Keratinocyte (primary cell): ENCODE measurements around the gene CCDC80. TPM values are rescaled to one million over a fixed set of nuclear protein-coding genes. Genes with fewer than 3 reads are reported as not detected.

ENCODE experiments used
- DNase-seq: peaks from one replicate; pipeline ENCODE4 v3.0.0-alpha.2; 2011; ENCODE audit warnings: low read depth, missing footprints, low spot score
- FAIRE-seq: peaks from 2 replicates; lab custom pipeline; 2011; peaks lifted over from hg19 to GRCh38; lab: Jason Lieb, UNC
- H2AFZ ChIP-seq: 2 replicates; pipeline ENCODE4 v1.6.0; 2012; ENCODE audit warnings: low read length, control low read depth, inconsistent platforms; ENCODE audit not compliant: control insufficient read depth
- H3K27ac ChIP-seq: 2 replicates; pipeline ENCODE4 v1.5.1; 2011; ENCODE audit warnings: low read length; ENCODE audit not compliant: control insufficient read depth, insufficient read depth
- H3K27me3 ChIP-seq: 3 replicates; pipeline ENCODE4 v1.6.0; 2011; ENCODE audit warnings: low read length; ENCODE audit not compliant: control insufficient read depth, insufficient read depth; ENCODE audit errors: extremely low read depth
- H3K36me3 ChIP-seq, 2 experiments: 2 replicates in 1 of 2; 3 replicates in 1 of 2; pipeline ENCODE4 v1.5.1; 2011; ENCODE audit warnings: low read length in 2 of 2, mild to moderate bottlenecking in 1 of 2; ENCODE audit not compliant: control insufficient read depth in 2 of 2, insufficient read depth in 2 of 2; ENCODE audit errors: extremely low read depth in 1 of 2
- H3K4me1 ChIP-seq: 3 replicates; pipeline ENCODE4 v1.5.1; 2011; ENCODE audit warnings: low read length; ENCODE audit not compliant: control insufficient read depth, insufficient read depth; ENCODE audit errors: extremely low read depth
- H3K4me2 ChIP-seq: 3 replicates; pipeline ENCODE4 v1.6.0; 2011; ENCODE audit warnings: low read depth, low read length; ENCODE audit not compliant: control insufficient read depth, insufficient read depth; ENCODE audit errors: extremely low read depth
- H3K4me3 ChIP-seq, 3 experiments: fragments of 200-600 bp in 1 of 3; sonication (generic) in 1 of 3; 2 replicates in 2 of 3; 3 replicates in 1 of 3; pipeline ENCODE4 v1.5.1; 2011 to 2016; ENCODE audit warnings: low read length in 3 of 3, mild to moderate bottlenecking in 3 of 3, control low read depth in 2 of 3, inconsistent platforms in 1 of 3, low read depth in 1 of 3, mixed read lengths in 1 of 3, mixed run types in 1 of 3, moderate library complexity in 1 of 3; ENCODE audit not compliant: control insufficient read depth in 2 of 3, insufficient read depth in 2 of 3; ENCODE audit errors: extremely low read depth in 1 of 3
- H3K79me2 ChIP-seq: 2 replicates; pipeline ENCODE4 v1.6.0; 2012; ENCODE audit warnings: low read length; ENCODE audit not compliant: control insufficient read depth, insufficient read depth
- H3K9ac ChIP-seq: 3 replicates; pipeline ENCODE4 v1.6.0; 2011; ENCODE audit warnings: low read length; ENCODE audit not compliant: control insufficient read depth, insufficient read depth; ENCODE audit errors: extremely low read depth
- H3K9me1 ChIP-seq: 3 replicates; pipeline ENCODE4 v1.6.0; 2011; ENCODE audit warnings: low read length; ENCODE audit not compliant: control insufficient read depth, insufficient read depth; ENCODE audit errors: extremely low read depth
- H3K9me3 ChIP-seq: 2 replicates; pipeline ENCODE4 v1.5.1; 2012; ENCODE audit warnings: low read depth, low read length; ENCODE audit not compliant: control insufficient read depth
- H4K20me1 ChIP-seq: 3 replicates; pipeline ENCODE4 v1.6.0; 2011; ENCODE audit warnings: low read length; ENCODE audit not compliant: control insufficient read depth, insufficient read depth; ENCODE audit errors: extremely low read depth
- CTCF ChIP-seq, 3 experiments: IDR thresholded peaks in 1 of 3; conservative IDR thresholded peaks in 1 of 3; optimal IDR thresholded peaks in 1 of 3; 2 replicates in 2 of 3; 3 replicates in 1 of 3; pipeline versions ENCODE3 to v1.5.1; 2011; ENCODE audit warnings: low read length in 3 of 3, mild to moderate bottlenecking in 3 of 3, moderate library complexity in 2 of 3, control low read depth in 1 of 3, inconsistent platforms in 1 of 3; ENCODE audit not compliant: insufficient read depth in 2 of 3; ENCODE audit errors: extremely low read depth in 1 of 3
- EZH2 ChIP-seq: IDR thresholded peaks from one replicate; pipeline ENCODE4 v1.6.1; 2012; ENCODE audit warnings: inconsistent platforms, mild to moderate bottlenecking, low read length, moderate library complexity
- dilution Hi-C: fragments of 300-500 bp; cut with MboI; formaldehyde crosslinking; loops from one replicate; pipeline ENCODE4 v1.7.0; 2020; ENCODE audit warnings: low sequenced_read_pairs; ENCODE audit not compliant: extremely low pct_ligation_motif_present
- polyA plus RNA-seq, 5 experiments: library from polyadenylated mRNA; depleted of rRNA in 3 of 5; stranded (reverse) in 3 of 5; stranded (forward) in 1 of 5; unstranded in 1 of 5; fragments of >200 nt; gene quantifications; 1 replicate in 1 of 5; 2 replicates in 3 of 5; 3 replicates in 1 of 5; pipeline versions ENCODE4 v1.2.1 to v1.2.3, GENCODE V29; 2011 to 2012; ENCODE audit warnings: missing spikeins in 2 of 5, low read depth in 1 of 5, low replicate concordance in 1 of 5

CCDC80 gene
- polyA plus RNA-seq, 1 donor (not counting 4 experiments of a cell fraction or from before 2014, with no cell fraction given) = 12.8 TPM

GRCh38 chr3:112640276-112640929, 540 bp downstream of the CCDC80 start:
- Histone ChIP-seq H3K36me3 (no peaks in the 10 kb centered on the region), H2AFZ (peak overlapping the region; percentile 80), H3K9me1 (no peaks in the 10 kb centered on the region), H3K9ac (peak overlapping the region; percentile 79), H3K27me3 (no peaks in the 10 kb centered on the region), H3K9me3 (no peaks in the 10 kb centered on the region), H3K79me2 (no peaks in the 10 kb centered on the region), H4K20me1 (no peaks in the 10 kb centered on the region), H3K4me1 (peaks cover 32% of the 10 kb centered on the region), H3K4me3 (peak overlapping the region; percentile 36 to 71 (median 61)), H3K27ac (peak overlapping the region; percentile 86), H3K4me2 (peak overlapping the region; percentile 93)
- TF ChIP-seq CTCF (optimal IDR thresholded peaks at IDR 0.05 in 1 of 3, IDR thresholded peaks at IDR 0.05 in 1 of 3, conservative IDR thresholded peaks at IDR 0.05 in 1 of 3; ENCODE audit: extremely low read depth in 1 of 3, insufficient read depth in 2 of 3, low read length in 3 of 3) = no peak
- no peak for TF ChIP-seq EZH2
- DNase-seq = no peak
- dilution Hi-C loops = loop anchor here (10.0 kb wide), 1 partner anchor 364 kb away; no protein-coding TSS in a partner anchor
- FAIRE-seq = peak; percentile 23

GRCh38 chr3:112639455-112640225, 1.3 kb downstream of the CCDC80 start:
- H3K4me1 ChIP-seq = peaks cover 32% of the 10 kb centered on the region
- peak overlapping the region; percentile 93 for H3K4me2 ChIP-seq
- no peaks in the 10 kb centered on the region for H3K9me3 ChIP-seq
- no peak overlapping the region for H2AFZ ChIP-seq
- no peak for DNase-seq
- H3K9ac ChIP-seq = peak overlapping the region; percentile 79
- dilution Hi-C loops = loop anchor here (10.0 kb wide), 1 partner anchor 365 kb away; no protein-coding TSS in a partner anchor
- H3K9me1 ChIP-seq = no peaks in the 10 kb centered on the region
- TF ChIP-seq EZH2 = no peak
- no peak for TF ChIP-seq CTCF (optimal IDR thresholded peaks at IDR 0.05 in 1 of 3, IDR thresholded peaks at IDR 0.05 in 1 of 3, conservative IDR thresholded peaks at IDR 0.05 in 1 of 3; ENCODE audit: extremely low read depth in 1 of 3, insufficient read depth in 2 of 3, low read length in 3 of 3)
- no peaks in the 10 kb centered on the region for H4K20me1 ChIP-seq
- no peak overlapping the region for H3K27ac ChIP-seq
- H3K27me3 ChIP-seq = no peaks in the 10 kb centered on the region
- peak; percentile 34 for FAIRE-seq
- H3K4me3 ChIP-seq = peak overlapping the region; percentile 1 to 71 (median 61)
- no peaks in the 10 kb centered on the region for H3K36me3 ChIP-seq
- H3K79me2 ChIP-seq = no peaks in the 10 kb centered on the region
